IMR-90 (cell line): ENCODE results near the gene TTC39B.

ENCODE experiments used
- CTCF ChIP-seq: conservative IDR thresholded peaks from 2 replicates; pipeline ENCODE4 v1.5.1; 2012; ENCODE audit warnings: mild to moderate bottlenecking, low read depth, low read length, improper control_type of control experiment
- MXI1 ChIP-seq: IDR thresholded peaks from 2 replicates; pipeline ENCODE4 v1.6.1; 2012; ENCODE audit warnings: low read depth, mild to moderate bottlenecking, low read length, moderate library complexity, borderline replicate concordance
- POLR2A ChIP-seq: IDR thresholded peaks from 2 replicates; pipeline ENCODE4 v1.6.1; 2012; ENCODE audit warnings: mild to moderate bottlenecking, low read depth, low read length
- RAD21 ChIP-seq: IDR thresholded peaks from 2 replicates; pipeline ENCODE4 v1.6.1; 2012; ENCODE audit warnings: low read length, improper control_type of control experiment

- TF ChIP-seq RAD21 (no peak), MXI1 (no peak), POLR2A (no peak), CTCF (no peak)
These were observed 146.3 kb downstream of the TTC39B start for GRCh38 chr9:15160673-15161072.
